NT2/D1 (cell line): ENCODE results near the gene SLA2.
"Not testable (repeated sequence)": the region's sequence is repeated elsewhere in the genome, so short reads cannot be mapped to it uniquely, and the experiment has no call there.

Source experiments
- DNase-seq: peaks from one replicate; pipeline ENCODE4 v3.0.0-alpha.2; 2011; ENCODE audit warnings: low read depth, low spot score
- H3K27me3 ChIP-seq: 2 replicates; pipeline ENCODE4 v1.6.0; 2011; ENCODE audit warnings: mild to moderate bottlenecking; ENCODE audit not compliant: insufficient read length, insufficient read depth
- H3K36me3 ChIP-seq: 2 replicates; pipeline ENCODE4 v1.6.1; 2011; ENCODE audit warnings: mild to moderate bottlenecking, low read length, mixed read lengths; ENCODE audit not compliant: insufficient read depth, insufficient read length
- H3K4me1 ChIP-seq: 2 replicates; pipeline ENCODE4 v1.5.1; 2011; ENCODE audit not compliant: insufficient read depth, insufficient read length
- H3K4me3 ChIP-seq: 2 replicates; pipeline ENCODE4 v1.5.1; 2011; ENCODE audit warnings: low read depth; ENCODE audit not compliant: insufficient read length
- H3K9ac ChIP-seq: 2 replicates; pipeline ENCODE4 v1.6.0; 2011; ENCODE audit warnings: low read depth; ENCODE audit not compliant: insufficient read length
- H3K9me3 ChIP-seq: 2 replicates; pipeline ENCODE4 v1.5.1; 2011; ENCODE audit warnings: mild to moderate bottlenecking, low read length; ENCODE audit not compliant: insufficient read depth
- SUZ12 ChIP-seq: IDR thresholded peaks from 2 replicates; pipeline ENCODE4 v1.6.1; 2011; ENCODE audit not compliant: insufficient read length, insufficient read depth; ENCODE audit errors: extremely low read depth
- YY1 ChIP-seq: IDR thresholded peaks from 2 replicates; pipeline ENCODE4 v1.6.1; 2011; ENCODE audit not compliant: insufficient read length, insufficient read depth
- ZNF274 ChIP-seq: IDR thresholded peaks from 2 replicates; pipeline ENCODE4 v1.6.1; 2011; ENCODE audit warnings: mild to moderate bottlenecking, low read depth, low read length

The SLA2 gene

GRCh38 chr20:36646678-36647077 lies 682 bp upstream of the SLA2 start:
- H3K9ac ChIP-seq = no peak overlapping the region
- peaks cover 17% of the 10 kb centered on the region for H3K4me1 ChIP-seq
- no peak for TF ChIP-seq SUZ12
- no peak for TF ChIP-seq ZNF274
- no peak for TF ChIP-seq YY1
- peaks cover 5% of the 10 kb centered on the region for H3K36me3 ChIP-seq
- H3K4me3 ChIP-seq = no peak overlapping the region
- no peaks in the 10 kb centered on the region for H3K27me3 ChIP-seq
- no peaks in the 10 kb centered on the region for H3K9me3 ChIP-seq
- no peak for DNase-seq

GRCh38 chr20:36645353-36645752 lies 643 bp downstream of the SLA2 start:
- no peak for TF ChIP-seq ZNF274
- no peak for TF ChIP-seq YY1
- TF ChIP-seq SUZ12 = no peak
- H3K4me1 ChIP-seq = peaks cover 23% of the 10 kb centered on the region
- H3K27me3 ChIP-seq = no peaks in the 10 kb centered on the region
- H3K36me3 ChIP-seq = no peaks in the 10 kb centered on the region
- no peak for DNase-seq
- no peak overlapping the region for H3K9ac ChIP-seq
- no peaks in the 10 kb centered on the region for H3K9me3 ChIP-seq
- H3K4me3 ChIP-seq = no peak overlapping the region

- Histone ChIP-seq H3K27me3 (no peaks in the 10 kb centered on the region), H3K9me3 (no peaks in the 10 kb centered on the region), H3K36me3 (no peaks in the 10 kb centered on the region), H3K4me3 (no peak overlapping the region), H3K9ac (no peak overlapping the region), H3K4me1 (peaks cover 23% of the 10 kb centered on the region)
- TF ChIP-seq YY1 (no peak), SUZ12 (no peak), ZNF274 (no peak)
- DNase-seq = no peak
Observed at GRCh38 chr20:36644706-36645095, 1.3 kb downstream of the SLA2 start.

GRCh38 chr20:36644032-36644705 lies 1.8 kb downstream of the SLA2 start:
- no peaks in the 10 kb centered on the region for H3K27me3 ChIP-seq
- peaks cover 23% of the 10 kb centered on the region for H3K4me1 ChIP-seq
- no peak overlapping the region for H3K9ac ChIP-seq
- no peak for DNase-seq
- H3K9me3 ChIP-seq = no peaks in the 10 kb centered on the region
- H3K36me3 ChIP-seq = no peaks in the 10 kb centered on the region
- TF ChIP-seq SUZ12 (no peak), YY1 (no peak), ZNF274 (no peak)
- no peak overlapping the region for H3K4me3 ChIP-seq

- no peak overlapping the region for H3K9ac ChIP-seq
Observed at GRCh38 chr20:36642136-36642535, 3.9 kb downstream of the SLA2 start.

GRCh38 chr20:36641506-36641843 lies 4.5 kb downstream of the SLA2 start:
- Histone ChIP-seq H3K9ac (no peak overlapping the region), H3K4me3 (no peak overlapping the region), H3K4me1 (peaks cover 17% of the 10 kb centered on the region), H3K9me3 (no peaks in the 10 kb centered on the region), H3K27me3 (no peaks in the 10 kb centered on the region), H3K36me3 (no peaks in the 10 kb centered on the region)
- no peak for DNase-seq
- no peak for TF ChIP-seq ZNF274
- no peak for TF ChIP-seq YY1
- no peak for TF ChIP-seq SUZ12

More at GRCh38 chr20:36642136-36642535, 3.9 kb downstream of the SLA2 start:
- H3K36me3 ChIP-seq = no peaks in the 10 kb centered on the region
- no peak overlapping the region for H3K4me3 ChIP-seq
- no peak for DNase-seq
- no peak for TF ChIP-seq SUZ12
- TF ChIP-seq ZNF274 = no peak
- TF ChIP-seq YY1 = no peak
- no peaks in the 10 kb centered on the region for H3K9me3 ChIP-seq
- H3K27me3 ChIP-seq = no peaks in the 10 kb centered on the region
- H3K4me1 ChIP-seq = peaks cover 19% of the 10 kb centered on the region

GRCh38 chr20:36638876-36639400 lies 7.1 kb downstream of the SLA2 start:
- H3K4me1 ChIP-seq, H3K4me3 ChIP-seq, H3K9ac ChIP-seq, H3K27me3 ChIP-seq, DNase-seq, H3K9me3 ChIP-seq, H3K36me3 ChIP-seq: not testable (repeated sequence)

GRCh38 chr20:36634342-36634741 lies 11.7 kb downstream of the SLA2 start:
- Histone ChIP-seq H3K4me3 (no peak overlapping the region), H3K36me3 (no peaks in the 10 kb centered on the region), H3K9me3 (no peaks in the 10 kb centered on the region), H3K27me3 (no peaks in the 10 kb centered on the region), H3K9ac (no peak overlapping the region), H3K4me1 (peaks cover 2% of the 10 kb centered on the region)
- DNase-seq = no peak
- TF ChIP-seq ZNF274 = no peak
- no peak for TF ChIP-seq YY1
- no peak for TF ChIP-seq SUZ12
